Measurements from ENCODE around the gene TMEM201. TPM values are rescaled to one million over a fixed set of nuclear protein-coding genes. Genes with fewer than 3 reads are reported as not detected.

Gene TMEM201
- total RNA-seq, 2 donors from 2014 or later, result 24.1 TPM

- TF ChIP-seq, protein P1, sequence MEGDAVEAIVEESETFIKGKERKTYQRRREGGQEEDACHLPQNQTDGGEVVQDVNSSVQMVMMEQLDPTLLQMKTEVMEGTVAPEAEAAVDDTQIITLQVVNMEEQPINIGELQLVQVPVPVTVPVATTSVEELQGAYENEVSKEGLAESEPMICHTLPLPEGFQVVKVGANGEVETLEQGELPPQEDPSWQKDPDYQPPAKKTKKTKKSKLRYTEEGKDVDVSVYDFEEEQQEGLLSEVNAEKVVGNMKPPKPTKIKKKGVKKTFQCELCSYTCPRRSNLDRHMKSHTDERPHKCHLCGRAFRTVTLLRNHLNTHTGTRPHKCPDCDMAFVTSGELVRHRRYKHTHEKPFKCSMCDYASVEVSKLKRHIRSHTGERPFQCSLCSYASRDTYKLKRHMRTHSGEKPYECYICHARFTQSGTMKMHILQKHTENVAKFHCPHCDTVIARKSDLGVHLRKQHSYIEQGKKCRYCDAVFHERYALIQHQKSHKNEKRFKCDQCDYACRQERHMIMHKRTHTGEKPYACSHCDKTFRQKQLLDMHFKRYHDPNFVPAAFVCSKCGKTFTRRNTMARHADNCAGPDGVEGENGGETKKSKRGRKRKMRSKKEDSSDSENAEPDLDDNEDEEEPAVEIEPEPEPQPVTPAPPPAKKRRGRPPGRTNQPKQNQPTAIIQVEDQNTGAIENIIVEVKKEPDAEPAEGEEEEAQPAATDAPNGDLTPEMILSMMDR (conservative IDR thresholded peaks at IDR 0.05), result no peak
- peak overlapping the region; percentile 85 for H3K27ac Mint-ChIP-seq
- whole genome bisulfite sequencing, 2 experiments (ENCODE audit: insufficient coverage in 1 of 2, insufficient read length in 1 of 2), result 82 to 89% methylated on average over 7 to 9 of the region's 9 CpGs
- Histone ChIP-seq H3K36me3 (ENCODE audit: control insufficient read depth, insufficient read depth, low read length) (peaks cover 2% of the 10 kb centered on the region), H3K27ac (ENCODE audit: low read depth, low read length) (peak overlapping the region; percentile 50), H3K4me3 (ENCODE audit: low read length) (no peak overlapping the region), H3K9me3 (ENCODE audit: control insufficient read depth, low read length) (no peaks in the 10 kb centered on the region), H3K4me1 (ENCODE audit: control insufficient read depth, insufficient read depth, low read length) (peaks cover 24% of the 10 kb centered on the region), H3K9ac (ENCODE audit: extremely low read depth, low read length, poor library complexity, severe bottlenecking) (no peak overlapping the region), H3K27me3 (ENCODE audit: control insufficient read depth, insufficient read depth, low read length, poor library complexity, severe bottlenecking) (no peaks in the 10 kb centered on the region)
- DNase-seq, result no peak
- no peaks in the 10 kb centered on the region for H3K27me3 Mint-ChIP-seq (ENCODE audit: insufficient read depth)
- H3K36me3 Mint-ChIP-seq (ENCODE audit: low read depth), result peaks cover 4% of the 10 kb centered on the region
- H3K9me3 Mint-ChIP-seq, result no peaks in the 10 kb centered on the region
- peak overlapping the region; percentile 17 for H3K4me3 Mint-ChIP-seq
- H3K4me1 Mint-ChIP-seq, result peaks cover 37% of the 10 kb centered on the region
These were observed 4.4 kb downstream of the TMEM201 start for GRCh38 chr1:9593147-9593491.

DNA sequence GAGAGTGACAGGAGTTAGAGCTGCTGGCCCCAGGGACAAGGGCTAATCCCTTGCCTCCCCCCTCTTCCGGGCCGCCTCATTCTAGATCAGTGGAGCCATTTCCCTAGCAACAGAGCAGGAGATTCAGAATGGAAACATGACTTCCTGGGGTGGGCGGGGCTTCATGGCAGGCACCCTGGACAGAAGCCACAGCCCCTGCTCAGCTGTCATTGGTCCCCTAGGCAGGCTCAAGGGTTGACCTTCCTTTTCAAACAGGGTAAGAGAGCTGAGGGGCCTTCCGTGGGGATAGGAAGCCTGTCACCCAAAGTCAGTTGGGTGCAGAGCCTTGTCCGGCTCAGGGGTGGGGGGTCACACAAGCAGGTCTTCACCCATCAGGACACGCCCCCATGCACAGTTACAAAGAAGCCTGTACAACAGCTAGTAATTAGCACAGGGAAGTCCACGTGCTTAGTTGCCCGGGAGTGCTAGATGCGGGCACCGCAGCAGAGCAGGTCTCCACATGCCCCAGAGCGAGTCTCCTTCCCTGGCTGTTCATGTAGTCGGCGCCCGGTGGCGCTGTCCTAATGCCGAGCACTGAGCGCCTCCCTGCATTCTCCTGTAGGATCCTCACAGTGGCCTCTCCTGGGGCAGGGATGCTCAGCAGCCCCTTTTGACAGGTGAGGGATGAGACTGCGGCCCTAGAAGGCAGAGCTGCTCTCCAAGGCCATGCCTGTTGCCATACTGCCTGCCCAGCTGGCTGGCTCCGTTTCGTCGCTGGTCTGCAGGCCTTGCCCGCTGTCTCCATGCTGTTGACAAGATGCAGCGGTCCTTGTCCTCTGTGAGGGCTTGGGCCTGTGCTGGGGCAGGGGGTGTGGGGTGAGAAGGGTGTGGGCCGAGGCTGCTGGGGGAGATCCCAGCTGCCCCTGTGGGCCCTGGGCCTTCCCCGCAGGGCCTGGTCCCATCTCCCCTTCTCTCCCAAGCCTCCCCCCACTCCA, 5.1 kb downstream of the TMEM201 start:
- H3K36me3 Mint-ChIP-seq (ENCODE audit: low read depth), result peaks cover 6% of the 10 kb centered on the region
- H3K27ac ChIP-seq (ENCODE audit: low read depth, low read length), result peak overlapping the region; percentile 64
- DNase-seq, result peak; percentile 94
- H3K4me1 ChIP-seq (ENCODE audit: control insufficient read depth, insufficient read depth, low read length), result peaks cover 24% of the 10 kb centered on the region
- peaks cover 5% of the 10 kb centered on the region for H3K36me3 ChIP-seq (ENCODE audit: control insufficient read depth, insufficient read depth, low read length)
- no peak overlapping the region for H3K9ac ChIP-seq (ENCODE audit: extremely low read depth, low read length, poor library complexity, severe bottlenecking)
- 78 to 80% methylated on average over 20 to 25 of the region's 25 CpGs for WGBS, 2 experiments (ENCODE audit: insufficient coverage in 1 of 2, insufficient read length in 1 of 2)
- H3K4me3 Mint-ChIP-seq, result no peak overlapping the region
- no peak overlapping the region for H3K4me3 ChIP-seq (ENCODE audit: low read length)
- H3K27me3 Mint-ChIP-seq (ENCODE audit: insufficient read depth), result no peaks in the 10 kb centered on the region
- TF ChIP-seq, protein P1 (conservative IDR thresholded peaks at IDR 0.05), result no peak
- H3K27me3 ChIP-seq (ENCODE audit: control insufficient read depth, insufficient read depth, low read length, poor library complexity, severe bottlenecking), result no peaks in the 10 kb centered on the region
- H3K27ac Mint-ChIP-seq, result peak overlapping the region; percentile 85
- H3K9me3 ChIP-seq (ENCODE audit: control insufficient read depth, low read length), result no peaks in the 10 kb centered on the region
- H3K4me1 Mint-ChIP-seq, result peaks cover 35% of the 10 kb centered on the region
- no peaks in the 10 kb centered on the region for H3K9me3 Mint-ChIP-seq

DNA sequence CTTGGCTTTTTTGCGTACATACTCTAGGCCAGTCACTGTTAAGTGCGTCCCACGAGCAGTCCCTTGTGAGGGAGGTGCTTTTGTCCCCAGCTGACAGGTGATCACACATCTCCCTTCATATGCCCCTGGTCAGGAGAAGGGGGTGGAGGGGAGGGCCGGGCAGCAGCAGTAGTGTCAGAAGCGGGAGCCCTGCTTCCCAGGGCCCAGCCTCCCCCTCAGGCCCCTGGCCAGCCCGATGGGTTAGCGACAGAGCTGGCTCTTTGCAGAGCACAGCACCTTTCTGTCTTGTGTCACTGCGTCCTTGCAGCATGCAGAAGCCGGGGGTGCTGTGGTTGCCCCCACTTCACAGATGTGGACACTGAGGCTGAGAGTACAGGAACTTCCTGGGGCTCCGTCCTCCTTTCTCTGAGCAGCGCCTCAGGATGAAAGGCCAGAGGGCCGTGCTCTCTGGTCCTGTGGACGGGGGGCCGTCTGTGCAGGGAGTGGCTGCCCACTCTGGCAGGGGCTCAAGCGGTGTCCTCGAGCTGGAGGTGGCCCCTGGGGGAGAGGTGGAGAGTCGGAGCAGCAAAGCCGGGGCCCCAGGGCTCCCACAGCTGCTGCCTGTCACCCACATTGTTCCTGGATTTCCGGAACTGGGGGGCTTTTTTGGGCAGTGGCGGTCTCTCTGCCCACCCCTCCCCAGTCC, 5.9 kb downstream of the TMEM201 start:
- Histone ChIP-seq H3K4me1 (ENCODE audit: control insufficient read depth, insufficient read depth, low read length) (peaks cover 24% of the 10 kb centered on the region), H3K36me3 (ENCODE audit: control insufficient read depth, insufficient read depth, low read length) (peaks cover 5% of the 10 kb centered on the region), H3K27me3 (ENCODE audit: control insufficient read depth, insufficient read depth, low read length, poor library complexity, severe bottlenecking) (no peaks in the 10 kb centered on the region), H3K9me3 (ENCODE audit: control insufficient read depth, low read length) (no peaks in the 10 kb centered on the region), H3K27ac (ENCODE audit: low read depth, low read length) (no peak overlapping the region), H3K9ac (ENCODE audit: extremely low read depth, low read length, poor library complexity, severe bottlenecking) (no peak overlapping the region), H3K4me3 (ENCODE audit: low read length) (no peak overlapping the region)
- H3K36me3 Mint-ChIP-seq (ENCODE audit: low read depth), result peaks cover 6% of the 10 kb centered on the region
- 87 to 91% methylated on average over 6 to 20 of the region's 20 CpGs for WGBS, 2 experiments (ENCODE audit: insufficient coverage in 1 of 2, insufficient read length in 1 of 2)
- H3K4me3 Mint-ChIP-seq, result no peak overlapping the region
- H3K9me3 Mint-ChIP-seq, result no peaks in the 10 kb centered on the region
- no peaks in the 10 kb centered on the region for H3K27me3 Mint-ChIP-seq (ENCODE audit: insufficient read depth)
- H3K4me1 Mint-ChIP-seq, result peaks cover 34% of the 10 kb centered on the region
- no peak for DNase-seq
- peak overlapping the region; percentile 48 for H3K27ac Mint-ChIP-seq
- TF ChIP-seq, protein P1 (conservative IDR thresholded peaks at IDR 0.05), result no peak
